HG02763 (cell line): ENCODE data around the gene CCR6.

ENCODE experiments used
- ATAC-seq: cut with Tn5 transposase; IDR thresholded peaks from one replicate; pipeline ENCODE4 v1.9.1; 2021; ENCODE audit warnings: mild to moderate bottlenecking, moderate library complexity; ENCODE audit not compliant: unreplicated experiment

The CCR6 gene

DNA sequence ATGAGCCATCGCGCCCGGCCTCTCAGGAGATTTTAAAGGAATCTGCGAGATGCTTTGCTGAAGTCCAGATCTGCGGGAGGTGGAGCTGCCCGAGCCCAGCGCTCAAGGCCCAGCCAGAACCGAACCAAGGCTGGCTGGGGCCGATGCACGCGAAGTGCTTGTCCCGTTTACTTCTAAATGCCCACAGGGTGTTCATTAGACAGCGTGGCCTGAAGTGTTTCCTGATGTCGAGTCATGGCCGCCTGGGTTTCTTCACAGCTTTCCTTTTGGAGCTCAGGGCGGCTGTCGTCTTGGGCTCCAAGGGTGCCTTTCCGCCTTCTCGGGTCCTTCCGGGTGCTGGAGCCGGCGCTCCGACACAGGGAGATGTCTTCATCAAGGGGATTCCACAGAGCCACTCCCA lies 25.1 kb upstream of the CCR6 start:
- ATAC-seq = no peak

DNA sequence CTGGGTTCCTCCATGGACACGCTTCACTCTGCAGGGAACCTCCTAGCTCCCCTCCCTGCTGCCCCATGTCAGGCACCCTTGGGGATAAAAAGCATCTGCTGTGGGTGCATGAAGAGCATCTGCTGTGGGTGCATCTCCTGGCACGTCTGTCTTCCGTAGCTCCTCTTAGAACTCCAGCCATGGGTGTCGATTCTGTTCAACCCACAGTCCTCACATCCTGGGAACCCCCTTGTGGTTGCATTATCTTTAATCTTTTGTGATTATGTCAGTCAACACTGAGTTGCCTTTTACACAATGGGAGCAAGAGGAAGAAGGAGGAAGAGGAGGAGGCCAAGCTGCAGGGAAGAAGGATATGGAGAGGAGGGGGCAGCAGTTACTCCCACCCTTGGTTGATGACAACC lies 24.1 kb upstream of the CCR6 start:
- no peak for ATAC-seq

DNA sequence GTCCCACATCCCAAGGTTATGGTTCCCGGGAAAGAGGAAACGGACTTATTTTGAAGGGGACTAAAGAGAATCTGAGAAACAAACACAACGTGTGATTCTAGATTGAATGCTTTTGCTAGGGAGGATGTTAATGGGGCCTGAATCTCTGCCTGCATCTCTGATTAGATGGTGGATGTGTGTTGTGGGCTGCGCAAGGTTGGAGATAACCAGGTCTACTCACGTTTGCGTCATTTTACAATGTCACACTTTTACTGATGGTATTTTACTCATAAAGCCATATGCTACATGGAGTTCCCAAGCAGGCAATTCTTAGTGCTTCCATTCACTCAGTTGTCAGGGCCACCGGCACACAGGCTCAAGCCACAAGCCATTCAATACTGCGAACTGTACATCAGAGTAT lies 23.2 kb upstream of the CCR6 start:
- no peak for ATAC-seq

DNA sequence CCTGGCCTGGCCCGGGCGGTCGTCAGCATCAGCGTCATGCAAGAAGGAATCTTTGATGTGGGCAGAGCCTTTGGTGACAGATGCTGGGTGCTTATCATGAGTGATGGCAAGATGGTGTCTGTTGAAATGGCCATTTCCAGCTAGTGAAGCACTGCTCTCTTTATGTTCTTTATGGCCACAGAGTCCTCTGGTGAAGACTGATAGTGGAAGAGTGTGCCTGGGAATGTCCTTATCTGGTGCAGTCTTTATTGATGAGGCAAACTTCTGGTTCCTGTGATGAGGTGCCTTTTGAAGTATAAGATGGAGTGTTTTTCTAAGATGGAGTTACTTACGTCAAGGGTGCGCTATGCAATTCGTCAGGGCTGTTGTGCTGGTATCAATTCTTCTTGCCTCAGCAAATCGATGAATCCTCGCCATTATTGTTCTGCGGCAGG lies 22.6 kb upstream of the CCR6 start:
- ATAC-seq = no peak

DNA sequence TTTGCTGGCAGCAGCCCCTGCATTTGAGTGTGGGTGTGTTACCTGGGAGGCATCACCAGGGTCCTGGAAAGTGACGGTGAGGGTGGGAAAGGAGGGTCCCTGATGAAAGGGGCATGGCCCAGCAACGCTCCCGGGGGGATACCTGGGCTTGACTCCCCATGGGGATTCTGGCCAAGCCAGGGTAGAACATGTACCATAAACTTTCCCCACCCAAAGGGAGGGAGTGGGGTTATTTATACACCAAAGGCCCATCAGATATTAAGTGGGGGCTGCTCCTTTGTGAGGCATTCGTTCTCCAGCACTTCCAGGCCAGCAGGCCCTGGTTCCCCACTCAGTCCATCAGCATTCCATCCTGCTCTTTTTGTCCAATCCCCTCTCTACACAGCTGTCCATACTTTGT lies 20.6 kb upstream of the CCR6 start:
- no peak for ATAC-seq

DNA sequence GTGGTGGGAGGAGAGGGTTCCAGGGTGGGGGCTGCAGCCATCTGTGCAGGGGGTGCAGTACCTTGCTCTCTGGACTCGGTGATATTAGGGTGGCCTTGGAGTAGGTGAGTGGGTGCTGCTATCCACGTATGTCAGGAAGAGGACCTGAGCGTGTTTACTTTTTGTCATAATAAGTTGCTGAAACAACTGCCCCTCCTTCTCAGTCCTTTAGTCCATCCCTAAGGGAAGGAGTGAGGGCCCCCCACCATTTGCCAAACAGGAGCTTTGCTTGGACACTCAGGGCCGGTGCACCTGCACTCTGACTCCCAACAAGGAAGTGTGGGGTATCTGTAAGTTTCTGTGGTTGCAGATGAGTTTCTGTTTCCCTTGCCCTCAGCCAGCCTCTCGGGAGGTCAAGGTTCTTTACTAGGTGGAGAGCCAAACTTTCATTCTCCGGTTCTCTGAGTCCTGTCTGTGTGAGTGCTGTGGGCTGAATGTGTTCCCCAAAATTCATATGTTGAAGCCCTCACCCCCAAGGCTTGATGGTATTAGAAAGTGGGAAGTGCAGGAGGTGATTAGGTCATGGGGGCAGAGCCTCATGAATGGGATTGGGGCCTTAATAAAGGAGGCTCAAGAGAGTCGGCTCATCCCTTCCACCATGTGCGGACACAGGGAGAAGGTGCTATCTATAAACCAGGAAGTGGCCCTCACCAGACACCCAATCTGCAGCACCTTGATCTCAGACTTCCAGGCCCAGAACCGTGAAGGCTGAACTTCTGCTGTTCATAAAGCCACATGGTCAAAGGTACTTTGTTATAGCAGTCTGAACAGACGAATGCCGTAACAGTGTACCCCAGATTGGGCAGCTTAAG lies 19.6 kb upstream of the CCR6 start:
- peak; percentile 96 for ATAC-seq

DNA sequence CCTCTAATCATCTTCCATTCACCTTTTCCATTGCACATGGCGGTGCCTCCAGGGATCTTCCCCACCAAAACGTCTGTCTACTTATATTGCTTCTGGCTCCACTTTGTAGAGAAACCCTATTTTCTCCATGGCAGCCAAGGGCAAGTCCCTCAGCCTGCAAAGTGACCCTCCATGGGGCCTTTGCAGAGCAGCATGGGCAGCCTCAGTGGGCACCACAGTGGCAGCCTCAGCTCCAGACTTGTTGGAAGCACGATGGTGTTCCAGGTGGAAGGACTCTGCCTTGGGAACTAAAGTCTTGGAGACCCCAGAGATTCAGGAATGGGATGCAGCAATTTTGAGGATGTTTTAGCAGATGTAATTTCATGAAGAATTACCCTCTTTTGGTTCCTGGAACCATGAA lies 18.5 kb upstream of the CCR6 start:
- no peak for ATAC-seq

DNA sequence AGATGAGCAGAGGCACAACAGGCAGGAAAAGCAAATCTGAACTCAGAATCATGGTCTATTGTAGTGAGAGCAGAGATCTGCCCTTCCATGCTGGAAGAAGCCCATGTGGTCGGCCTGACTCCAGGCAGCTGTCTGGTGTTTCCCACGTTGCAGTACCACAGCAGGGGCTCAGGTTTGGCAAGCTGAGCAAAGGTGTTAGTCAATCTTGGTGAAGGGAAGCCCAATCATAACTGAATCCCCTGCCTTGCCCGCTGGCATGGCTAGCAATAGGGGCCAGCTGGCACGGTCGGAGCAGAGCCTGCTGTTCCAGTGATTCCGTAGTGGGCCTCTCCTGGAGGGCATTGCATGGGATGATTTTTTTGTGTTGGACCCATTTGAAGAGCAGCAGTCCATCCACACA lies 17.8 kb upstream of the CCR6 start:
- no peak for ATAC-seq

DNA sequence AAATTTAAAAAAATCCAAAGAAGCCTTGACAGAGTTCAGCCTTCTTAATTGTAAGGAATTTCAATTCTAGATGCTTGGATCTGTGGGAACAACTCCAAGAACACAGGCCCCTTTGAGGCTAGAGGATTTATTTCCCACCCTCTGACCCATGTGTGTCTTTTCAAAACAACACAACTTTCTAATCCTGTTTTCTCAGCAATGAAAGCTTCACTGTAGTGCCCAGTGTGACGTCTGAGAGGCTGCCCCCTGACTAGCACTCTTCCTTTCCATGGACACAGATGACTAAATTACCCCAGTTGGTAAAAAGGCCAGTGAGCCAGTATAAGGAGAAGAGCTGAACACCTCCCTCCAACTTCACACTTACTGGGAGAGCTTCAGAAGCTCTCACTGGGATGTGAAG lies 16.5 kb upstream of the CCR6 start:
- no peak for ATAC-seq

DNA sequence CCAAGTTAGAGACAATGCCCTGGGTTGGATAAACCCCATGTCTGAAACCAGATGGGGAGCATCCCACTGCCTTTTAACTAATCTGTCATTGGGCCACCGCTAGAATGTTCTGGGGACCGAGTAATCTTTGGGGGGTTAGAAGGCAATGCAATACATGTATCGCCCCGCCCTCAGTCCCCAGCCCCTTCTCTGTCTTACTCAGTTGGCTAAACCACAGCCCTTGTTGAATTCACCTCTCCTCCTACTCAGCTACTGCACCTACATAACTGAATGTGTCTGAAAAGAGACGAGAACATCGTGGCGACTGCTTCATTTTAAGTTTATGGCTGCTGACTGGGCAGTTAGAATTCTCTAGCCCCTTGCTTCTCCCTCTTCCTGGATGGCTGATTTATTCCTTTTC lies 15.1 kb upstream of the CCR6 start:
- no peak for ATAC-seq

DNA sequence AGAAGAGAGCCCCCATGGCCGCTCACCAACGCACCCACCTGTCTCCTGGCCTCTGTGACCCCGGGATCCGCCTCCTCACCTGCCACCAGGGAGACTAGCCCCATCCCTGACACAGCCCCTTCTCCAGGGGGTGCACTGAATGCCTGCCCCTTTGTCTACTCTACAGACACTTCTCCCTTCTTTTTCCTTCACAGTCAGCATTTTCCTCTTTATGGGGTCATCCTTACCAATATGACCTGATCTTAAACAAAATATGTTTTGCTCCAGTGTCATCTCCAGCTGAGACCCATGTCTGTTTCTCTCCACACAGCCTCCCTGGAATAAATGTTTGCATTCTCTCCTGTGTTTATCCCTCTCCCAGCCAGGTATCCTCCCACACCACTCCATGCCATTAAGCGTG lies 14.6 kb upstream of the CCR6 start:
- ATAC-seq = no peak

DNA sequence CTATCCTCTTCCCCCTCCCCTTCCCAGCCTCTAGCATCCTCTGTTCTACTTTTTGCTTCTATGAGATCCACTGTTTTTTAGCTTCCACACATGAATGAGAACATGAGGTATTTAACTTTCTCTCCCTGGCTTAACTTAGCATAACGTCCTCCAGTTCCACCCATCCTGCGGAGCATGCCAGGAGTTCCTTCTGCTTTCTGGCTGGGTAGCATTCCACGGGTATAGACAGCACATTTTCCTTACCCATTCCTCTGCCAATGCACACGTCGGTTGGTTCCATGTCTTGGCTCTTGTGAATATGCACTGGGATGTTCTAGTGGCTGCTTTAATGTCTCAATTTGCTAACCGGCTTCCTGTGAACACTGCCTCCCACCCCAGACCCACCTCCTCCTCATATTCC lies 13.2 kb upstream of the CCR6 start:
- ATAC-seq = no peak

DNA sequence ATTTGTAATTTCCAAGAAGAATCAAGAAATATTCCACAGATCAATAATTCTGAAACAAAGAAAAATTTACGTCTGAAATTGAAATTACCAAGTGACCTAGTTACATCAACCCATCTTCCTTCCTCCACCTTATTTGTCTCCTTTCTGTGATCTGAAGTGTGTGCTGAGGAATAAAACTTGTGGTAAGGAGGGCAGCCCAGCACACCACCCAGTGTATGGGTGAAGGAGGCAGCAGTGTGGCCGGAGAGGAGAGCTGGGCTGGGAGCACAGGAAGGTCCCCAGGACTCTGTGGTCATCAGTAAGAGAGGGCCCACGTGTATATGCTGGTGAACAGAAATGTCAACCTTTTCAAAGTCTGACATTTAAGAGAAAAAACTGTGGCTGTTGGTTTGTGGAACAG lies 11.3 kb upstream of the CCR6 start:
- no peak for ATAC-seq

DNA sequence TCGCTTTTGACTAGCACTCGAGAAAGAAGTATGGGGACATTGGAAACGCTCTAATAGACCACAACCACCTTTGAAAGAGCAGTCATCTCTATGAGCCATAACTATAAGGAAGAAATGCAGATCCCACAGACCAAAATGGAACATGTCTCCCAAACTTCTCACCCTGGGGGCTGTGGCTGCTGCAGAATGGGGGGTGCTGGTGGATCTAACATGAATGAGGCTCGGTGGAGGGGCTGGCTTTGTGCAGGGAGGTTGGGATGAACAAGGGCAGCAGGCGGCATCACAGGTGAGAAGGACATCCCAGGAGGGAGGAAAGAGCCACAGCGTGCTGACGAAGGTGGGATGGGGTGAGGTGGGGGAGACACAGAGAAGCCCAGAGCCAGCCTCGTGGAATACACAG lies 10.5 kb upstream of the CCR6 start:
- ATAC-seq = no peak

DNA sequence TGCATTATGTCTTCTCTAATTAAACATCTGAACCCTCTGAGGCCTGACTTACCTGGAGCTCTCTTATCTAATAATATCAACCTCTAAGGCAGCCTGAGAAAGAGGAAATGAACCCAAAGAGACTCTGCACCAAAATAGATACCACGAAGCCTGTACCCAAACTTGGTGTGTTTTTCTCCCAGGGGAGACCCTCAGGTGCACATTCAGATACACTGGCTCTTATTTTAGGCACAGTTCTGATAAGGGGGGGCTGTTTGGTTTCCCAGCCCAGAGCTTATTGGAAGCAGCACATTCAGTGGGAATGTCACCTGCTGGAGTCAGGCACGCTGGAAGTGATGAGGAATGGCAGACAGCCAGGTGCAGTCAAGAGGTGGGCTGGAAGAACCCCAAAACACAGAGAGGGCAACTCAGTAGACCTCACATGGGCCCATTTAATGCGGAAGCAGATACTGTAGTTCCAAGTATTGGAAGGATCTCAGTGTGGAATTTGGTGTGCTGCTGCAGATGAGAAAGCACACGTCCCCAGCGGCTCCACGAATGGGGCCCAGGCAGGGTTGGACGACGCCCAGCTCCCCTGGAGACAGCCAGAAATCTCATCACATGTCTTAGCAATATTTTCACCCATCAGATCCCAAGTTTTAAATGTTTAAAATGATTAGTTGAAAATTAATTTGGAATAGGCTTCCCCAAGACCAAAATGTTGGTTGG lies 9.7 kb upstream of the CCR6 start:
- peak; percentile 49 for ATAC-seq

DNA sequence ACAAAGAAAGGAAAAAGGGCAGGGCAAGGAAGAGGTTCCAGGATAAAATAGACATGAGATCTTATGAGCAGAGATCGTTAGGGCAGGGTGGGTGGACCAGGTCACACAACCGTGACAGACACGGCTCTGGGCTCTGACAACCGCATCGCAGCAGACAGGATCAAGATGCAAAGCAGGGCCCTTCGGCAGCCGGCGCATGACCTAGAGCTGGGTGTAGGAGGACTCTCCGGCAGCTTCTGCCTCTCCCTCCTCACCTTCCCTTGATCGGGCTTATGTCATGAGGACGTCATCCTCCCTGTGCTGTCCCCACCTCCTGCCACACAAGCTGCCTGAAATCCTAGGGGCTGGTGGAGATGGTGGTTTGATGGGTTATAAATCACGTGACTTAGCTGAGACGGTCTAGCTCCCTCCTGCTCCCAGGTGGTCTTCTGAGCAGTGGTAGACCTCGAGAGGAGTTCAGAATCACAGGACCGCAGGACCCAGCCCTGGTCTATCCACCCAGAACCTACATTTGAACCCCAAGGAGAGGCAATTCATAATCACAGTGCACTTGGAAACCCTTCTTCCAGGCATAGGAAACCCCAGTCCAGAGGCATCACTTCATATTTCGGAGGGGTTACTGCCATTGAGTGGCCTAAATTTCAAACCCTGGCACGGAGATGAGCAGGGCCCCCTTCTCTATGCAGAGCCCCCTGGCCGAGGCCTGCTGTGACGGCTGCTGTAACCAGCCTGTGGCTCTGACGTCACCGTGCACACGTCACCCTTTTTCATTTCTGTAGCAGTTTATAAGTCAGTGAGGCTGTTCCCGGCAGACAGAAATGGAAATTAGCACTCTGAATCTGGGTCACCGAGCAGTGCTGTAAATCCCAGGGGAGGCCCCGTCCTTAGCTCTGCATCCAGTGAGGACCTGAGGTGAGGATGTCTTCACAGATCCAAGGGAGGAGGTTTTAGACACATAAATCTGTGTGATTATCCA lies 8.7 kb upstream of the CCR6 start:
- ATAC-seq = peak; percentile 77

DNA sequence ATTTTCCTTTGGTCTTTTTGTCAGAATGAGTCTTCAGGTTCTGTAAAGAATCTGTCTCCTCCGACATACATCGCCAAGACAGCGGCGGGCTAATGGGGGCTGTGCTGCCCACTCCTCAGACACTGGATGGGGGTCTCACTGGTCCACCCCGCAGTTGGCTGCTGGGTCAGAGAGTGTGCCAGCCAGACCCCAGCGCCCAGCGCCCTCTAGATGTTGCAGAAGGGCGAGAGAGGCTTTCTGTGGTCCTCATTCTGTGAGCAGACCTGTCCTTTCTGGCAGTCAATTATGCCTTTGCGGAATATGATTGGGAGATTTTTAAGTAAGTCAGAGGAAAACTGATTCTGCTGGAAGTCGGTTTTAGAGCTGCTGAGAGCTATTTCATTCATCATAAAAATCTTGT lies 7.8 kb upstream of the CCR6 start:
- ATAC-seq = no peak

DNA sequence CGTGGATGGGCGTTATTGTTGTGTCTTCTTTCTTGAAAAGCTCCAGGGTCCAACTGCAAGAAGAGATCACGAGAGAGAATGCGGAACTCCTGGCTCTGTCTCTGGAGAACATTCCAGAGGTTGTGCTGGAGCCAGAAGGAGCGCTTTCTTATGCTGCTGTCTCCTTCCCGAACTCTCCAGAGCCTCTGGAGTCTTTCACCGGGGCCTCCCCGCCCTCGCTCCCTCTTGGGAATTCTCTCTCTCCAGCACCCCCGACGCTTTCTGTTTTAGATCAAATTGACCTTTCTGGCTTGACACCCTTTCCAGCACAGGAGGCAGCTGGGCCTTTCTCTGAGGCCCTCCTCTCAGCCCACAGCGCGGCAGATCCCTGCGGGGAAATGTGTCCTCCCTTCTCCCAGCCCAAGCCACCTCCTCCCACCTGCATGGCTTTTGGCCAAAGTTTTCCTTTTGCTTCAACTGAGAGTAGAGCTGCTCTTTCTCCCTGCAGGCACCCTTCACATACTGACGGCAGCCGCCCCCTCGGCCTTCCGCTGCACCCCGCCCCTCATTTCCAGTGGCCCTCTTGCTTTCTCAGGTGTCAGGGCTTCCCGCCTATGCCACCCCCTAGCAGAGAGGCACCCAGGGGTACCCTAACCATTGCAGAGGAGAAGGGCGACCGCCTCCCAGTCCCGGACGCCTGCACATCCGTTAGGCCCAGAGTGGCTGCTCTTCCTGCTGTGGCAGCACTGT lies 6.6 kb upstream of the CCR6 start:
- ATAC-seq = no peak

DNA sequence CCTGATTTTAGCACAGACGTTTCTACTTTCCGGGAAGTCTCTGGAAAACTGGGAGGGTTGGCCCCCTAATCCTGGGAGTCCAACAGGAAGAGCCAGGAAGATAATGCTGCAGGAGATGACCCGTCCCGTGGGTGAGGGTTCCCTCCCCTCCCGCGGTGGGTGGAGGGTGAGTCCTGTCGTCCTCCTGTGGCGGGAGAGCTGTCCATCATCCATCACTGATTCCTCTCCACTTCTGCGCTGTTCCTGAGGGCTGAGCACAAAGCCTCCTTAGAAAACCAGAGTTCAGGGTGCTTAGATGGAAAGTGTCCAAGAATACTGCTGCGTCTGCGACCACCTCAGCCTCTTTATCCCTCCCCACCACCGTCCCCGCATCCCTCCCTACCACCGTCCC lies 6.1 kb upstream of the CCR6 start:
- no peak for ATAC-seq

DNA sequence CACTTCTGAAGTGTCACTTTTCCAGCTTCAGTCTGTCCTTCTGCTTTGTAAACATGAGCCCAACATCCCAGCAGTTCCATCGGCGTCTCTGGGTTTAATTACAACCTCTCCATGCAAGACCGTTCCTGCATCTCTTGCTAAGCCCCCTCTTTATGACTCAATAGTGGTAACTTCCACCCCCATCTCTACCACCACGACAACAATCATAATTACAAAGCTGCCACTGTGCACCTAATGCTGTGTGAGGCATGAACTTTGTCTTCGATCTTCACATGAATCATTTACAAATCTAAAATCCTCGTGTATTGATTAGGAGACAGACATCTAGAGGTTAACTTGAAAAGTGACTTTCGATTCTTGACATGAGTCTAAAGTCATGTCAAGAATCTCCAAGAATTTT lies 4.9 kb upstream of the CCR6 start:
- no peak for ATAC-seq

DNA sequence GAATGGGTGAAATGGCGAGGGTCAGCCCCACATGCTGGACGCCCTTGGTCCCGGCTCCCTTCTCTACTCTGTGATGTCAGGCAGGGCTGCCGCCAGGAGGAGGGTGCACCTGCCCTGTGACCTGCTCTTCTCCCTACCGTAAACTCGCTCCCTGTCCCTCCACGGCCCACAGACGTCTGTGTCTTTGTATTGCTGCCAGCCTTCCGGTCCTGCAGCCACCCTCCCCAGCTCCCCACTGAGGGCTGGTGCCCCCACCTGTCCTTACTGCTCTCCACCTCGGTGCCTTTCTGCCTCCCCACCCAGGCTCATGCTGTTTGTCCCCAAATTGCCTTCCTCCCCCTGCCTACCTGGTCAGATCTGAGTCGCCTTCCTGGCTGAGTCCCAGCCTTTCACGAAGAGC lies 4.1 kb upstream of the CCR6 start:
- no peak for ATAC-seq
